Activated CD8-positive, alpha-beta memory T cell treated with anti-CD3 and anti-CD28 coated beads, Interleukin-2, amount 50 U/mL, for 24 hours (primary cell): ENCODE measurements around the gene FAM47A.

Experiments
- DNase-seq: peaks from one replicate; pipeline ENCODE4 v3.0.0-alpha.2; 2020; ENCODE audit errors: extremely low read depth

Gene FAM47A

GRCh38 chrX:34132028-34132427, at the start of gene FAM47A:
TSS of gene FAM47A (minus strand) at chrX:34132314. CDS start at chrX:34132278, 36 bp downstream.
- no peak for DNase-seq

GRCh38 chrX:34147345-34147744, 15.2 kb upstream of the FAM47A start:
- no peak for DNase-seq

GRCh38 chrX:34146906-34147305, 14.8 kb upstream of the FAM47A start:
- DNase-seq = no peak

GRCh38 chrX:34144246-34144645, 12.1 kb upstream of the FAM47A start:
- no peak for DNase-seq

GRCh38 chrX:34140816-34141215, 8.7 kb upstream of the FAM47A start:
- DNase-seq = no peak

GRCh38 chrX:34130980-34131744, 952 bp downstream of the FAM47A start:
- DNase-seq = no peak

GRCh38 chrX:34130501-34130900, 1.6 kb downstream of the FAM47A start:
- DNase-seq = no peak

GRCh38 chrX:34126011-34126410, 6.1 kb downstream of the FAM47A start:
- no peak for DNase-seq

- no peak for DNase-seq
These were observed 13.0 kb downstream of the FAM47A start for GRCh38 chrX:34119122-34119521.

- DNase-seq = no peak
These were observed 19.7 kb downstream of the FAM47A start for GRCh38 chrX:34112459-34112858.
